HCT116 (cell line): Measurements from ENCODE around the gene ARHGEF39.

ENCODE experiments used
- ELF1 ChIP-seq: IDR thresholded peaks from 2 replicates; pipeline ENCODE4 v1.6.1; 2012; ENCODE audit warnings: low read depth, borderline replicate concordance
- EZH2 ChIP-seq: fragments of 200-600 bp; sonication (generic); IDR thresholded peaks from 2 replicates; pipeline ENCODE4 v1.6.1; 2017; ENCODE audit warnings: antibody characterized with exemption, mixed run types
- EZH2phosphoT487 ChIP-seq: fragments of 200-600 bp; IDR thresholded peaks from 2 replicates; pipeline ENCODE4 v1.6.1; 2018; ENCODE audit warnings: antibody characterized with exemption, borderline replicate concordance
- POLR2A ChIP-seq: IDR thresholded peaks from 2 replicates; pipeline ENCODE4 v1.7.0; 2011; ENCODE audit warnings: borderline replicate concordance; ENCODE audit not compliant: insufficient read depth, insufficient read length; ENCODE audit errors: extremely low read depth
- RAD21 ChIP-seq: IDR thresholded peaks from 2 replicates; pipeline ENCODE4 v1.6.1; 2012; ENCODE audit warnings: low read depth, mild to moderate bottlenecking
- SP1 ChIP-seq: IDR thresholded peaks from 2 replicates; pipeline ENCODE4 v1.6.1; 2012; ENCODE audit warnings: low read depth
- YY1 ChIP-seq: IDR thresholded peaks from 2 replicates; pipeline ENCODE4 v1.6.1; 2011; ENCODE audit warnings: low read length, low read depth, moderate library complexity, mild to moderate bottlenecking; ENCODE audit not compliant: insufficient replicate concordance; ENCODE audit errors: extremely low read depth
- ZNF274 ChIP-seq: fragments of 200-500 bp; sonication (Bioruptor generic); IDR thresholded peaks from 2 replicates; pipeline ENCODE4 v1.6.1; 2014; ENCODE audit warnings: mild to moderate bottlenecking, low read depth, low read length, inconsistent platforms
- TF ChIP-seq, protein P1 (sequence below), 3 experiments: fragments of 200-600 bp in 1 of 3; sonication (generic) in 1 of 3; IDR thresholded peaks in 2 of 3; conservative IDR thresholded peaks in 1 of 3; 2 replicates each; pipeline ENCODE4 v1.5.1; 2012 to 2017; ENCODE audit warnings: low read depth in 2 of 3, low read length in 2 of 3, antibody characterized with exemption in 1 of 3, borderline replicate concordance in 1 of 3, control low read depth in 1 of 3, mild to moderate bottlenecking in 1 of 3, mixed read lengths in 1 of 3, mixed run types in 1 of 3, moderate library complexity in 1 of 3; ENCODE audit not compliant: insufficient read depth in 1 of 3
- TF ChIP-seq, protein P2 (sequence below): IDR thresholded peaks from 2 replicates; pipeline ENCODE4 v1.6.1; 2011; ENCODE audit warnings: mild to moderate bottlenecking, low read length, moderate library complexity; ENCODE audit not compliant: insufficient replicate concordance; ENCODE audit errors: extremely low read depth

DNA sequence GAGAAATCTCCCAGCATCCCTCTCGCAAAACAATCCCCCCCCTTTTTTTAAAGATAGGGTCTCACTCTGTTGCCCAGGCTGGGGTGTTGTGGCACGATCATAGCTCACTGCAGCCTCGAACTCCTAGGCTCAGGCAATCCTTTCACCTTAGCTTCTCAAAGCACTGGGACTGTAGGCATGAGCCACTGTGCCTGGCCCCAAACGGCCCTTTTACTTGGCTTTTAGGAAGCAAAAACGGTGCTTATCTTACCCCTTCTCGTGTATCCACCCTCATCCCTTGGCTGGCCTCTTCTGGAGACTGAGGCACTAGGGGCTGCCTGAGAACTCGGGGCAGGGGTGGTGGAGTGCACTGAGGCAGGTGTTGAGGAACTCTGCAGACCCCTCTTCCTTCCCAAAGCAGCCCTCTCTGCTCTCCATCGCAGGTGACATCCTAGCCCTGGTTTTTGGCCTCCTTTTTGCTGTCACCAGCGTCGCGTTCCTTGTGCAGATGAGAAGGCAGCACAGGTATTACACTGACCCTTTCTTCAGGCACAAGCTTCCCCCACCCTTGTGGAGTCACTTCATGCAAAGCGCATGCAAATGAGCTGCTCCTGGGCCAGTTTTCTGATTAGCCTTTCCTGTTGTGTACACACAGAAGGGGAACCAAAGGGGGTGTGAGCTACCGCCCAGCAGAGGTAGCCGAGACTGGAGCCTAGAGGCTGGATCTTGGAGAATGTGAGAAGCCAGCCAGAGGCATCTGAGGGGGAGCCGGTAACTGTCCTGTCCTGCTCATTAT, 15.5 kb upstream of the ARHGEF39 start:
- TF ChIP-seq POLR2A: no peak
- TF ChIP-seq, protein P1, sequence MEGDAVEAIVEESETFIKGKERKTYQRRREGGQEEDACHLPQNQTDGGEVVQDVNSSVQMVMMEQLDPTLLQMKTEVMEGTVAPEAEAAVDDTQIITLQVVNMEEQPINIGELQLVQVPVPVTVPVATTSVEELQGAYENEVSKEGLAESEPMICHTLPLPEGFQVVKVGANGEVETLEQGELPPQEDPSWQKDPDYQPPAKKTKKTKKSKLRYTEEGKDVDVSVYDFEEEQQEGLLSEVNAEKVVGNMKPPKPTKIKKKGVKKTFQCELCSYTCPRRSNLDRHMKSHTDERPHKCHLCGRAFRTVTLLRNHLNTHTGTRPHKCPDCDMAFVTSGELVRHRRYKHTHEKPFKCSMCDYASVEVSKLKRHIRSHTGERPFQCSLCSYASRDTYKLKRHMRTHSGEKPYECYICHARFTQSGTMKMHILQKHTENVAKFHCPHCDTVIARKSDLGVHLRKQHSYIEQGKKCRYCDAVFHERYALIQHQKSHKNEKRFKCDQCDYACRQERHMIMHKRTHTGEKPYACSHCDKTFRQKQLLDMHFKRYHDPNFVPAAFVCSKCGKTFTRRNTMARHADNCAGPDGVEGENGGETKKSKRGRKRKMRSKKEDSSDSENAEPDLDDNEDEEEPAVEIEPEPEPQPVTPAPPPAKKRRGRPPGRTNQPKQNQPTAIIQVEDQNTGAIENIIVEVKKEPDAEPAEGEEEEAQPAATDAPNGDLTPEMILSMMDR (IDR thresholded peaks at IDR 0.05 in 2 of 3, conservative IDR thresholded peaks at IDR 0.05 in 1 of 3; ENCODE audit: borderline replicate concordance in 1 of 3, insufficient read depth in 1 of 3, low read depth in 2 of 3, low read length in 2 of 3): no peak
- TF ChIP-seq EZH2phosphoT487: no peak
- TF ChIP-seq YY1: no peak
- no peak for TF ChIP-seq ELF1
- TF ChIP-seq SP1: no peak
- TF ChIP-seq ZNF274: no peak
- TF ChIP-seq RAD21: no peak
- no peak for TF ChIP-seq EZH2
- TF ChIP-seq, protein P2, sequence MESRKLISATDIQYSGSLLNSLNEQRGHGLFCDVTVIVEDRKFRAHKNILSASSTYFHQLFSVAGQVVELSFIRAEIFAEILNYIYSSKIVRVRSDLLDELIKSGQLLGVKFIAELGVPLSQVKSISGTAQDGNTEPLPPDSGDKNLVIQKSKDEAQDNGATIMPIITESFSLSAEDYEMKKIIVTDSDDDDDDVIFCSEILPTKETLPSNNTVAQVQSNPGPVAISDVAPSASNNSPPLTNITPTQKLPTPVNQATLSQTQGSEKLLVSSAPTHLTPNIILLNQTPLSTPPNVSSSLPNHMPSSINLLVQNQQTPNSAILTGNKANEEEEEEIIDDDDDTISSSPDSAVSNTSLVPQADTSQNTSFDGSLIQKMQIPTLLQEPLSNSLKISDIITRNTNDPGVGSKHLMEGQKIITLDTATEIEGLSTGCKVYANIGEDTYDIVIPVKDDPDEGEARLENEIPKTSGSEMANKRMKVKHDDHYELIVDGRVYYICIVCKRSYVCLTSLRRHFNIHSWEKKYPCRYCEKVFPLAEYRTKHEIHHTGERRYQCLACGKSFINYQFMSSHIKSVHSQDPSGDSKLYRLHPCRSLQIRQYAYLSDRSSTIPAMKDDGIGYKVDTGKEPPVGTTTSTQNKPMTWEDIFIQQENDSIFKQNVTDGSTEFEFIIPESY: no peak
